SK-N-SH treated with all-trans-retinoic acid at 6 μM for 48 hours (cell line): ENCODE measurements around the gene PGF.

Source experiments
- GLIS3 ChIP-seq: fragments of 250-450 bp; sonication (Bioruptor Pico); IDR thresholded peaks from 2 replicates; pipeline ENCODE4 v1.5.0; 2020; ENCODE audit warnings: mild to moderate bottlenecking, moderate library complexity
- PATZ1 ChIP-seq: fragments of 250-450 bp; sonication (Bioruptor Pico); IDR thresholded peaks from 2 replicates; pipeline ENCODE4 v1.8.0; 2020; ENCODE audit warnings: mild to moderate bottlenecking, moderate library complexity, borderline replicate concordance
- PPARA ChIP-seq: fragments of 250-450 bp; sonication (Bioruptor Pico); IDR thresholded peaks from 2 replicates; pipeline ENCODE4 v1.5.0; 2020; ENCODE audit warnings: mild to moderate bottlenecking, borderline replicate concordance
- RARB ChIP-seq: fragments of 250-450 bp; sonication (Bioruptor Pico); IDR thresholded peaks from 2 replicates; pipeline ENCODE4 v1.8.0; 2021; ENCODE audit warnings: mild to moderate bottlenecking, moderate library complexity
- ZC3H10 ChIP-seq: fragments of 250-450 bp; sonication (Bioruptor Pico); IDR thresholded peaks from 2 replicates; pipeline ENCODE4 v1.5.1; 2021; ENCODE audit warnings: mild to moderate bottlenecking, moderate library complexity
- ZNF70 ChIP-seq: fragments of 450-650 bp; formaldehyde crosslinking; IDR thresholded peaks from 2 replicates; pipeline ENCODE4 v1.5.0; 2020; ENCODE audit warnings: mild to moderate bottlenecking, moderate library complexity

GRCh38 chr14:74915426-74915825, 40.0 kb downstream of the PGF start:
- no peak for TF ChIP-seq RARB (CRISPR knock-in tag)
- no peak for TF ChIP-seq ZNF70 (CRISPR knock-in tag)
- TF ChIP-seq ZC3H10 (CRISPR knock-in tag) = no peak
- no peak for TF ChIP-seq GLIS3 (CRISPR knock-in tag)
- no peak for TF ChIP-seq PPARA (CRISPR knock-in tag)
- no peak for TF ChIP-seq PATZ1
